T-helper 1 cell treated with Interleukin-12 subunit alpha and Interleukin-12 subunit beta and Interleukin-4 antibody, amounts not matched to agents 30 ng/mL and 1 ng/mL, for 36 hours (primary cell): ENCODE measurements around the gene RRP7A. TPM values are rescaled to one million over a fixed set of nuclear protein-coding genes. Genes with fewer than 3 reads are reported as not detected.

ENCODE experiments used
- total RNA-seq: library from RNA; stranded (reverse); gene quantifications from 2 replicates; pipeline ENCODE4 v1.2.3, GENCODE V29; 2022

Gene RRP7A
- total RNA-seq, 1 donor from 2014 or later: 77.6 TPM

Other genes starting within 250 kb of the RRP7A start
- 83.0 and 84.4 TPM in 2 replicates for gene TCF20, start 249.1 kb downstream of the RRP7A start, total RNA-seq
- gene NFAM1, start 87.4 kb downstream of the RRP7A start, total RNA-seq: 0.81 and 1.1 TPM in 2 replicates
- gene SERHL2, start 34.2 kb upstream of the RRP7A start, total RNA-seq: 0.66 and 1.6 TPM in 2 replicates
- 78.4 and 80.7 TPM in 2 replicates for gene POLDIP3, start 95.1 kb upstream of the RRP7A start, total RNA-seq
- gene ATP5MGL, start 120.8 kb upstream of the RRP7A start, total RNA-seq: 0.37 and 0.54 TPM in 2 replicates
- 65.8 and 67.9 TPM in 2 replicates for gene CYB5R3, start 129.6 kb upstream of the RRP7A start, total RNA-seq
- not detected in 2 replicates for gene A4GALT, start 201.1 kb upstream of the RRP7A start, total RNA-seq